Stimulated activated naive CD8-positive, alpha-beta T cell treated with anti-CD3 and anti-CD28 coated beads, Interleukin-15, Interleukin-2, amounts not matched to agents 100 ng/mL and 50 ng/mL, for 24 hours (primary cell): ENCODE measurements around the gene BZW2.

ENCODE experiments used
- H3K27ac Mint-ChIP-seq: one replicate; pipeline ENCODE4 v1.8.0; 2021; ENCODE audit warnings: mild to moderate bottlenecking, mixed read lengths
- H3K27me3 Mint-ChIP-seq: one replicate; pipeline ENCODE4 v1.8.0; 2021; ENCODE audit warnings: mixed read lengths
- H3K36me3 Mint-ChIP-seq: one replicate; pipeline ENCODE4 v1.8.0; 2021; ENCODE audit warnings: low read depth, mixed read lengths
- H3K4me1 Mint-ChIP-seq: one replicate; pipeline ENCODE4 v1.8.0; 2021; ENCODE audit warnings: low read depth, mixed read lengths
- H3K4me3 Mint-ChIP-seq: one replicate; pipeline ENCODE4 v1.8.0; 2021; ENCODE audit warnings: mild to moderate bottlenecking, mixed read lengths
- H3K9me3 Mint-ChIP-seq: one replicate; pipeline ENCODE4 v1.8.0; 2021; ENCODE audit warnings: mixed read lengths

The BZW2 gene

GRCh38 chr7:16754856-16755317 lies 108.9 kb downstream of the BZW2 start:
- Mint-ChIP-seq H3K36me3 (no peaks in the 10 kb centered on the region), H3K27ac (no peak overlapping the region), H3K9me3 (no peaks in the 10 kb centered on the region), H3K27me3 (peaks cover 34% of the 10 kb centered on the region), H3K4me1 (peaks cover 20% of the 10 kb centered on the region), H3K4me3 (peak overlapping the region; percentile 84)

DNA sequence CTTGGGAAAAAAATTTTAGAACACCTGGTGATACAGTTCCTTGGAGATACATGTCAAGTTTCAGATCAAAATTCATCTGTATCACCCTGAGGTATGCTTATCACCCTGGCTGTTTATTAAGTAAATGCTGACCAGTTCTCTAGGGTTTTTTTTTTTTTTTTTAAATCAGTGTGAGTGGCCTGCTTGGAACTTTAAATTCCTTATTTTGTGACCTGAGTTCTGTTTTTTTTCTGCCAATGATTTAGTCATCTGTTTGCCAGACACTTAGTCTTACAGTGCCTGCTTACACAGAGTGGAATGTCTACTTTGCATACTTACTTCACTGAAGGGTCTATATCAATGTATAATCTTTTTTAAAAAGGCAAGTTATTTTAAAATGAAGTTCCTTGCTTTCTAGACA lies 109.4 kb downstream of the BZW2 start:
- Mint-ChIP-seq H3K4me1 (peaks cover 22% of the 10 kb centered on the region), H3K27ac (no peak overlapping the region), H3K9me3 (no peaks in the 10 kb centered on the region), H3K36me3 (no peaks in the 10 kb centered on the region), H3K4me3 (peak overlapping the region; percentile 84), H3K27me3 (peaks cover 39% of the 10 kb centered on the region)
